ENCODE measurements around the gene ABLIM3. TPM values are rescaled to one million over a fixed set of nuclear protein-coding genes. Genes with fewer than 3 reads are reported as not detected.

ABLIM3 gene
- total RNA-seq, 1 donor from 2014 or later, result not detected

DNA sequence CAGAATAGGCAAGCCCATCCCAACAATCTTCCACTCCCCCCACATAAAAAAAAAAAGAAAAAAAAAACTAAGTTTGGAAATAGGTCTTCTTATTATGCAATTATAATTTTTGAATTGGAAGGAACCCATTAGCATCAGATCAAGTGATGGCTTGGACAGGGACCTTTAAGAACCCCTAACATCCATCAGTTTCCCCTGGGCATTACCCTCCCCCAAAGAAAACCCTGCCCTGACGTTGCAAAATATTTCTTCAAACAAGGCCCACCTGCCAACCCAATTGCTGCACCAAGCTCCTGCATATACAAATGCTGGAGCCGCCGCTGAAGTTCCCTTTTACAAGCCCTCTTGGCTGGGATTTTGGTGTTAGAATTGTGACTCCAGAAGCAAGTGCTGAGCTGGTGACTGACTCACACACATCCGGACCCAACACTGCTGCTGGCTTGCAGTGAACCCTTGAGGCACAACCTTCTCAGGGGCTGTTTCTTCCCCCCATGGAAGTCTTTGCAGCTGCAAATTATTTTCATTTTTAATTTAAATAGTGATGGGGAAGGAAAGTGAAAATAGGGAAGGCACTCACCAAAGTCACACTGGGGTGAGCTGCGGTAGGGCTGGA lies 74.3 kb downstream of the ABLIM3 start:
- TF ChIP-seq, protein P1, sequence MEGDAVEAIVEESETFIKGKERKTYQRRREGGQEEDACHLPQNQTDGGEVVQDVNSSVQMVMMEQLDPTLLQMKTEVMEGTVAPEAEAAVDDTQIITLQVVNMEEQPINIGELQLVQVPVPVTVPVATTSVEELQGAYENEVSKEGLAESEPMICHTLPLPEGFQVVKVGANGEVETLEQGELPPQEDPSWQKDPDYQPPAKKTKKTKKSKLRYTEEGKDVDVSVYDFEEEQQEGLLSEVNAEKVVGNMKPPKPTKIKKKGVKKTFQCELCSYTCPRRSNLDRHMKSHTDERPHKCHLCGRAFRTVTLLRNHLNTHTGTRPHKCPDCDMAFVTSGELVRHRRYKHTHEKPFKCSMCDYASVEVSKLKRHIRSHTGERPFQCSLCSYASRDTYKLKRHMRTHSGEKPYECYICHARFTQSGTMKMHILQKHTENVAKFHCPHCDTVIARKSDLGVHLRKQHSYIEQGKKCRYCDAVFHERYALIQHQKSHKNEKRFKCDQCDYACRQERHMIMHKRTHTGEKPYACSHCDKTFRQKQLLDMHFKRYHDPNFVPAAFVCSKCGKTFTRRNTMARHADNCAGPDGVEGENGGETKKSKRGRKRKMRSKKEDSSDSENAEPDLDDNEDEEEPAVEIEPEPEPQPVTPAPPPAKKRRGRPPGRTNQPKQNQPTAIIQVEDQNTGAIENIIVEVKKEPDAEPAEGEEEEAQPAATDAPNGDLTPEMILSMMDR (IDR thresholded peaks at IDR 0.05), result no peak
- no peaks in the 10 kb centered on the region for H3K36me3 Mint-ChIP-seq (ENCODE audit: low read depth)
- no peaks in the 10 kb centered on the region for H3K9me3 Mint-ChIP-seq
- ChIA-PET CTCF (no interaction called here), POLR2A (no interaction called here)
- no peak overlapping the region for H3K4me3 Mint-ChIP-seq
- DNase-seq, result no peak
- no peak for ATAC-seq (ENCODE audit: low read depth)
- intact Hi-C loops (cut with micrococcal nuclease), result no loop called here
- H3K27me3 Mint-ChIP-seq, result peaks cover 9% of the 10 kb centered on the region
- H3K27ac Mint-ChIP-seq, result no peak overlapping the region
- H3K4me1 Mint-ChIP-seq, result no peaks in the 10 kb centered on the region

DNA sequence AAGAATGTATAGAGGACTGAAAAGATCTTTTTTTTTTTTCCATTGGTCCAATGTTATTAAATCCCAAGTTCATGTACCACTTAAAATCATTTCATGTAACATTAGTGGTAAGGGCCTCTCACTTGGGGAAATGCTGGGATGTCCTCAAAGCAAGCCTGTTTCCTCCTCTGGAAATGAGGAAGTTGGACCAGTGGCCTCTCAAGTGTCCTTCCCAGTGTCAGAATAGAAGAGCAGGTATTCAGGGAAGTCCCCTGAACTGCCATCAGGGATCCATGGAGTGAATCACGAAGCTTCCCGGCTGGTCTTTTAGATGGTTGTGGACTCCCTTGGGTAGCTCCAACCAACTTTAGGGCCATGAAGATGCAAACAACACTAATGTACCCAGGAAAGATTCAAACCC lies 75.2 kb downstream of the ABLIM3 start:
- ChIA-PET POLR2A (no interaction called here), CTCF (no interaction called here)

DNA sequence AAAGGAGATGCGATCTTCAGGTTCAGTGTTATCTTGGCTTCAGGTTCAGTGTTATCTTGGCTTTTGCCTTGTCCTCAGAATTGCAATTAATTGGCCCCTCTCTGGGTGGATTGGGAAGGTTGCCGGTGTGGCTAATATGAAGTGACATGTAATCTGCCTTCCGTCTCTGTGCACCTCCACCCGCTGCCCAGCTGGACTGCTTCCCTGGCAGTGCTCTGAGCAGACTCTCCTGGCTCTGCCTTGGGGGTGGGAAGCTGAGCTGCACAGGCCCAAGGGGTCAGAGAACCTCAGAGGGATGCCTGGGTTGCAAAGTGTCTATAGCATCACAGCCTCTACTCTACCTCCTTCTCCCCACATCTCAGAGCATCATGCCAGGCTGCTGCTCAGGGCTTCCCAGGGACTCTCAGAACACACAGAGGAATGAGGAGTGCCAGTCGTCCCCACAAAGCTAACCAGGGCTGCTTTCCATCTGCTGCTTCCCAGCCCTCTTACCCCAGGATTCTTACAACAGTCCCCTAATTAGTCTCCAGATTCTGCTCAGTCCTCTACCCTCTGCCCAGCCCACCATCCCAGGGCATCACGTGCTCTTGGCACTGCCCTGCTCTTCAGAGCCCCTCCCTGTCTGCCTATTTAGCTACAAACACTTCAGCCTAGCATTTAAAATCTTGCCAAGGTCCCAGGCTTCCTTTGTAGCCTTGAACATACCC lies 76.0 kb downstream of the ABLIM3 start:
- intact Hi-C loops (cut with micrococcal nuclease), result no loop called here
- TF ChIP-seq, protein P1 (IDR thresholded peaks at IDR 0.05), result no peak
- peaks cover 13% of the 10 kb centered on the region for H3K27me3 Mint-ChIP-seq
- ChIA-PET CTCF (no interaction called here), POLR2A (no interaction called here)
- H3K4me3 Mint-ChIP-seq, result no peak overlapping the region
- H3K27ac Mint-ChIP-seq, result no peak overlapping the region
- no peaks in the 10 kb centered on the region for H3K36me3 Mint-ChIP-seq (ENCODE audit: low read depth)
- no peak for DNase-seq
- no peaks in the 10 kb centered on the region for H3K4me1 Mint-ChIP-seq
- ATAC-seq (ENCODE audit: low read depth), result no peak
- no peaks in the 10 kb centered on the region for H3K9me3 Mint-ChIP-seq

More for the DNA sequence above, 75.2 kb downstream of the ABLIM3 start:
- TF ChIP-seq, protein P1 (IDR thresholded peaks at IDR 0.05), result no peak
- Mint-ChIP-seq H3K4me1 (no peaks in the 10 kb centered on the region), H3K27me3 (peaks cover 11% of the 10 kb centered on the region), H3K27ac (no peak overlapping the region), H3K36me3 (ENCODE audit: low read depth) (no peaks in the 10 kb centered on the region), H3K4me3 (no peak overlapping the region), H3K9me3 (no peaks in the 10 kb centered on the region)
- DNase-seq (no peak), ATAC-seq (ENCODE audit: low read depth) (no peak)
- intact Hi-C loops (cut with micrococcal nuclease), result no loop called here

DNA sequence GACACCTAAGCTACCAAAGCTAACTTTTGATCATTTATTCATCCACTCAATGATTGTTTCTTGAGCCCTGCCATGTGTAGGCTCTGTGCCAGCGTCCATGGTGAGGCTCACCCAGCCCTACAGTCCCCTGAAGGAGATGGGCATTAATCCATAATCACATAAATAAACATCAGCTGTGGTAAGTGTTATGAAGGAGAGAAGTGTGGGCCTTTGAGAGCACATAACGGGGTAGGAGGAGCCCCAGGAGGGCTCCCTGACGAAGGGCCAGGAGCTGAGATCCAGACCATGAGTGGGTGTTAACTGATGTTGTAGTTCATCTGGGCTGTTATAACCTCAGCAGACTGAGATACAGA lies 76.5 kb downstream of the ABLIM3 start:
- no peaks in the 10 kb centered on the region for H3K4me1 Mint-ChIP-seq
- TF ChIP-seq, protein P1 (IDR thresholded peaks at IDR 0.05), result no peak
- H3K9me3 Mint-ChIP-seq, result no peaks in the 10 kb centered on the region
- ATAC-seq (ENCODE audit: low read depth), result no peak
- DNase-seq, result no peak
- ChIA-PET CTCF (no interaction called here), POLR2A (no interaction called here)
- no peak overlapping the region for H3K27ac Mint-ChIP-seq
- no peaks in the 10 kb centered on the region for H3K36me3 Mint-ChIP-seq (ENCODE audit: low read depth)
- intact Hi-C loops (cut with micrococcal nuclease), result no loop called here
- H3K27me3 Mint-ChIP-seq, result peaks cover 13% of the 10 kb centered on the region
- H3K4me3 Mint-ChIP-seq, result no peak overlapping the region

DNA sequence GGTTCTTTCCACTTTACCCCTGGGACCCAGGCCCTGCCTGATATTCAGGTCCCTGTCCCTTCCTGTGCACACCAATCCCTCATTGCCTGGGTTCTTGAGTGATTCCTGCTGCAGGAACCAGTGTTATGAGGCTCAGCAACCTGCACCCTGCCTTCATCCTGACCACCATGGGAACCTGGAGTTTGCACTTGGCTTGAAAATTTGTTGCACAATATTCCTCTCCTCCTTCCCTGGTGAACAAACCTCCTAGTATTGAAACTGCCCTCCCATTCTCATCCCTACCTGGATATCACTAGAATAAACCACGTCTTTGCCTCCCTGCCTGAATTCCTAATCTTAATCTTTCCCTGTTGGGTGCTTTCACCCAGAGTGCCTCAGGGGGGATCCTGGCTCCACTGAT lies 78.3 kb downstream of the ABLIM3 start:
- CTCF ChIA-PET, result no interaction called here
- peaks cover 7% of the 10 kb centered on the region for H3K27me3 Mint-ChIP-seq
- no peaks in the 10 kb centered on the region for H3K4me1 Mint-ChIP-seq
- no peak for ATAC-seq (ENCODE audit: low read depth)
- TF ChIP-seq, protein P1 (IDR thresholded peaks at IDR 0.05), result no peak
- POLR2A ChIA-PET, result no interaction called here
- no peak overlapping the region for H3K27ac Mint-ChIP-seq
- intact Hi-C loops (cut with micrococcal nuclease), result no loop called here
- no peak overlapping the region for H3K4me3 Mint-ChIP-seq
- no peaks in the 10 kb centered on the region for H3K36me3 Mint-ChIP-seq (ENCODE audit: low read depth)
- no peak for DNase-seq
- H3K9me3 Mint-ChIP-seq, result no peaks in the 10 kb centered on the region

Data from activated B cell treated with CpG ODN at 0.5 μM for 24 hours (primary cell).